Mesothelial cell of epicardium (in vitro differentiated cells): ENCODE measurements around the gene CHML. TPM values are rescaled to one million over a fixed set of nuclear protein-coding genes. Genes with fewer than 3 reads are reported as not detected.

Experiments used
- DNase-seq, 2 experiments: peaks; one replicate each; pipeline ENCODE4 v3.0.0; 2021; ENCODE audit warnings: low spot score in 2 of 2; ENCODE audit not compliant: unreplicated experiment in 2 of 2
- H3K27ac Mint-ChIP-seq: 2 replicates; pipeline ENCODE4 v1.8.0; 2021; ENCODE audit warnings: mixed read lengths
- H3K27me3 Mint-ChIP-seq: 2 replicates; pipeline ENCODE4 v1.8.0; 2021; ENCODE audit warnings: low read depth, mixed read lengths
- H3K36me3 Mint-ChIP-seq: 2 replicates; pipeline ENCODE4 v1.8.0; 2021; ENCODE audit warnings: mixed read lengths
- H3K4me1 Mint-ChIP-seq: 2 replicates; pipeline ENCODE4 v1.8.0; 2021; ENCODE audit warnings: mixed read lengths
- H3K4me3 Mint-ChIP-seq: 2 replicates; pipeline ENCODE4 v1.8.0; 2021; ENCODE audit warnings: mild to moderate bottlenecking, moderate library complexity, mixed read lengths
- H3K9me3 Mint-ChIP-seq: 2 replicates; pipeline ENCODE4 v1.8.0; 2021; ENCODE audit warnings: mixed read lengths
- CTCF ChIP-seq: fragments of 200-600 bp; sonication (generic); IDR thresholded peaks from one replicate; pipeline ENCODE4 v1.5.0; 2021; ENCODE audit warnings: antibody characterized with exemption; ENCODE audit not compliant: unreplicated experiment
- total RNA-seq: library from RNA; stranded (reverse); gene quantifications from 3 replicates; pipeline ENCODE4 v1.2.1, GENCODE V29; 2021

The CHML gene
- total RNA-seq, 1 donor from 2014 or later: 21.2 TPM

- peaks cover 13% of the 10 kb centered on the region for H3K36me3 Mint-ChIP-seq
- DNase-seq: no peak
- no peak overlapping the region for H3K4me3 Mint-ChIP-seq
- no peaks in the 10 kb centered on the region for H3K27me3 Mint-ChIP-seq
- no peak overlapping the region for H3K27ac Mint-ChIP-seq
- no peak for TF ChIP-seq CTCF
- no peaks in the 10 kb centered on the region for H3K9me3 Mint-ChIP-seq
- H3K4me1 Mint-ChIP-seq: no peaks in the 10 kb centered on the region
These were observed 36.4 kb downstream of the CHML start for GRCh38 chr1:241603731-241604245.

GRCh38 chr1:241600496-241600901 lies 39.7 kb downstream of the CHML start:
- H3K4me3 Mint-ChIP-seq: no peak overlapping the region
- no peaks in the 10 kb centered on the region for H3K4me1 Mint-ChIP-seq
- no peak for DNase-seq
- no peaks in the 10 kb centered on the region for H3K9me3 Mint-ChIP-seq
- no peak overlapping the region for H3K27ac Mint-ChIP-seq
- H3K36me3 Mint-ChIP-seq: peaks cover 13% of the 10 kb centered on the region
- H3K27me3 Mint-ChIP-seq: no peaks in the 10 kb centered on the region
- no peak for TF ChIP-seq CTCF

- no peak for DNase-seq
- H3K27ac Mint-ChIP-seq: no peak overlapping the region
- no peaks in the 10 kb centered on the region for H3K9me3 Mint-ChIP-seq
- TF ChIP-seq CTCF: no peak
- H3K4me1 Mint-ChIP-seq: no peaks in the 10 kb centered on the region
- no peaks in the 10 kb centered on the region for H3K27me3 Mint-ChIP-seq
- peaks cover 21% of the 10 kb centered on the region for H3K36me3 Mint-ChIP-seq
- H3K4me3 Mint-ChIP-seq: no peak overlapping the region
These were observed 41.9 kb downstream of the CHML start for GRCh38 chr1:241598249-241598648.

- TF ChIP-seq CTCF: no peak
- no peaks in the 10 kb centered on the region for H3K9me3 Mint-ChIP-seq
- peaks cover 8% of the 10 kb centered on the region for H3K4me1 Mint-ChIP-seq
These were observed 43.5 kb downstream of the CHML start for GRCh38 chr1:241596633-241597032.

GRCh38 chr1:241593186-241593585 lies 47.0 kb downstream of the CHML start:
- no peak for TF ChIP-seq CTCF
- no peaks in the 10 kb centered on the region for H3K9me3 Mint-ChIP-seq
- DNase-seq: no peak
- H3K4me1 Mint-ChIP-seq: peaks cover 26% of the 10 kb centered on the region
- no peaks in the 10 kb centered on the region for H3K27me3 Mint-ChIP-seq
- H3K27ac Mint-ChIP-seq: no peak overlapping the region
- H3K36me3 Mint-ChIP-seq: peaks cover 8% of the 10 kb centered on the region
- no peak overlapping the region for H3K4me3 Mint-ChIP-seq

More at GRCh38 chr1:241596633-241597032, 43.5 kb downstream of the CHML start:
- DNase-seq: no peak
- no peaks in the 10 kb centered on the region for H3K27me3 Mint-ChIP-seq
- H3K27ac Mint-ChIP-seq: no peak overlapping the region
- H3K4me3 Mint-ChIP-seq: no peak overlapping the region
- H3K36me3 Mint-ChIP-seq: peaks cover 14% of the 10 kb centered on the region
